HFF-Myc (cell line): ENCODE measurements around the gene LYST.
A peak's percentile ranks its signal among the peaks of the same experiment; 100 is the strongest.

Experiments used
- DNase-seq: peaks from one replicate; pipeline ENCODE4 v3.0.0-alpha.2; 2011; ENCODE audit warnings: low read depth; ENCODE audit errors: extremely low read depth
- H3K4me3 ChIP-seq: replicated peaks from 2 replicates; pipeline ENCODE4 v1.5.1; 2011; ENCODE audit warnings: low read depth, mild to moderate bottlenecking, control low read depth, low read length
- TF ChIP-seq, protein P1 (sequence below): IDR thresholded peaks from 2 replicates; pipeline ENCODE4 v1.5.1; 2012; ENCODE audit warnings: mild to moderate bottlenecking, low read depth, low read length, control low read depth; ENCODE audit errors: missing control alignments

Gene LYST

DNA sequence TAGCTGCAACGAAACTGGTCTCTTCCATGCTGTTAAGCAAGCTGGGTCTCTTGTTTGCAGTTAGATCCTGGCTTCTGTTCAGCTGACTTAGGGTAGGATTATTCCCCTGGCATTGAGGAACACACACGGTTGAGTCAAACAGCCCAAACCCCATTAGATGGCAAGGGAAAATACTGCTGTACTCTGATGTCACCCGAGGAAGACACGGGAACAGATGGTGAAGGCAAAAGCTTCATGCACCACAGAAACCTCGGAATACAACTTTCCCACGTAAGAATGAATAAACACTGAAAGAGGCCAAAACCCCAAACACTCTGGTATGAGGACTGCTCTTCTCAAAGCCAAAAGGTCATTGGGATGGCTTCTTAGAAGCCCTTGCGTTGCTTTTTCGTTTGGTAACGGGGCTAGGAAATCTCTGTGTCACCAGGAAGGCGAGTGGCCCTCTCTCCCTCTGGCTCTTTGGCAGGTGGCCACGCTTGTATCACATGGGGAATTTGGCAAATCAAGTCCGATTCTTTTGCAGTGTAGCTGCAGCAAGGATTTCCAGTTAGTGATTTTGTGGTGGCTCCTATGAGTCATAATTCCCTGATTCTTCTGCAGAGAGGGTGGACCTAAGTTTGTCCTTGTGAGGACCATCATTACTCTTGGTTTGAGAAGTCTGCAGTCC lies 16.7 kb upstream of the LYST start:
- no peak overlapping the region for H3K4me3 ChIP-seq
- TF ChIP-seq, protein P1, sequence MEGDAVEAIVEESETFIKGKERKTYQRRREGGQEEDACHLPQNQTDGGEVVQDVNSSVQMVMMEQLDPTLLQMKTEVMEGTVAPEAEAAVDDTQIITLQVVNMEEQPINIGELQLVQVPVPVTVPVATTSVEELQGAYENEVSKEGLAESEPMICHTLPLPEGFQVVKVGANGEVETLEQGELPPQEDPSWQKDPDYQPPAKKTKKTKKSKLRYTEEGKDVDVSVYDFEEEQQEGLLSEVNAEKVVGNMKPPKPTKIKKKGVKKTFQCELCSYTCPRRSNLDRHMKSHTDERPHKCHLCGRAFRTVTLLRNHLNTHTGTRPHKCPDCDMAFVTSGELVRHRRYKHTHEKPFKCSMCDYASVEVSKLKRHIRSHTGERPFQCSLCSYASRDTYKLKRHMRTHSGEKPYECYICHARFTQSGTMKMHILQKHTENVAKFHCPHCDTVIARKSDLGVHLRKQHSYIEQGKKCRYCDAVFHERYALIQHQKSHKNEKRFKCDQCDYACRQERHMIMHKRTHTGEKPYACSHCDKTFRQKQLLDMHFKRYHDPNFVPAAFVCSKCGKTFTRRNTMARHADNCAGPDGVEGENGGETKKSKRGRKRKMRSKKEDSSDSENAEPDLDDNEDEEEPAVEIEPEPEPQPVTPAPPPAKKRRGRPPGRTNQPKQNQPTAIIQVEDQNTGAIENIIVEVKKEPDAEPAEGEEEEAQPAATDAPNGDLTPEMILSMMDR = no peak
- DNase-seq = peak; percentile 87

DNA sequence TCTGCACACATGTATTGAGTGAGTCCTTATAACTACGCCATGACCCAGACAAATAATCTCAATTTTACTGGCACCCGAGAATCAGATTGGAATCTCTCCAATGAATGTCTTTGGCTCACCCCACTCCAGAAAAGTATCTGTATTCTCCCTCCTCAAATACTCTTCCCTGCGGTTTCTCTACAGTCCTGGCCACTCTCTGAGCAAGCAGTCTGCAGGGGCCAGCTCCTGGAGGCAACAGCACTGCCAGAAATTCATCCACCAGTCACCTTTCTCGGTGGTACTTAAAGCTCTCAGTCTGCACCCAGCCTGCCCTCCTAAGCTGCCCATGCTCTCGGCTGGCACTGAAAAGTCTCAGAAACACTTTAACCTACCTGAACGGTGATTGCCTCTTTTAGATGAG lies 16.1 kb upstream of the LYST start:
- H3K4me3 ChIP-seq = no peak overlapping the region
- TF ChIP-seq, protein P1 = no peak
- DNase-seq = no peak

GRCh38 chr1:235881930-235882700 lies 15.4 kb upstream of the LYST start:
- no peak for DNase-seq
- H3K4me3 ChIP-seq = no peak overlapping the region
- TF ChIP-seq, protein P1 = no peak

GRCh38 chr1:235878082-235878811 lies 11.5 kb upstream of the LYST start:
- DNase-seq = no peak
- TF ChIP-seq, protein P1 = no peak
- no peak overlapping the region for H3K4me3 ChIP-seq

DNA sequence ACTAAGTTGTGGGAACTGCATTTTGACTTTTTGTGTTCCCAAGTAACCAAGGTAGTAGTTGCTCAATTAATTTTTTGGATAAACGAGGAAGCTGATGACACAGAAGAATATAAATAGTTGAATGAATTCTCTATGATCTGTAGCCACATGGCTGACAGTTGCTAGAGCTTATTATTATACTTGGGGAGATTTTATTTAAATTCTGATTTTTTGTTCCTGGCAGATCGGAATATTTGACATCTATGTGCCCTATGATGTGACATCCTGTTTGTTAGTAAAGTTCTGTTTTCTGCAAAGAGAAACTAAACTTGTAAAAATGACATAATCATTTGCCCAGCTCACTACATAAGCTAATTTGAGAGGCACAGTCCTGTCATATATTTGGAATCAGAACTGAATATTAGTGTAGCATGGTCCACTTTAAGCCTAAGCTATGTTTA lies 9.7 kb upstream of the LYST start:
- TF ChIP-seq, protein P1 = no peak
- DNase-seq = no peak
- no peak overlapping the region for H3K4me3 ChIP-seq

GRCh38 chr1:235875036-235875597 lies 8.4 kb upstream of the LYST start:
- DNase-seq = no peak

More at GRCh38 chr1:235875036-235875597, 8.4 kb upstream of the LYST start:
- TF ChIP-seq, protein P1 = no peak
- H3K4me3 ChIP-seq = no peak overlapping the region
